WTC11 (cell line): ENCODE measurements around the gene GPR6. TPM values are rescaled to one million over a fixed set of nuclear protein-coding genes. Genes with fewer than 3 reads are reported as not detected.

Source experiments
- ATAC-seq: fragments of 200-7000 bp; cut with Tn5 transposase; 2 replicates; pipeline ENCODE4 v1.10.0; 2021; ENCODE audit warnings: mild to moderate bottlenecking, moderate library complexity
- CTCF ChIA-PET: fragments of 300-600 bp; sonication (Branson Sonifier 250); formaldehyde crosslinking; loops from one replicate; lab custom pipeline; 2021; ENCODE audit warnings: antibody characterized with exemption; lab: Charles Lee
- POLR2A ChIA-PET: fragments of 350-600 bp; sonication (Branson Sonifier 250); formaldehyde crosslinking; loops from one replicate; lab custom pipeline; 2021; ENCODE audit warnings: antibody characterized with exemption; lab: Charles Lee
- DNase-seq: peaks from one replicate; pipeline ENCODE4 v3.0.0; 2021; ENCODE audit warnings: low spot score
- H3K27ac Mint-ChIP-seq: 2 replicates; pipeline ENCODE4 v1.8.0; 2021; ENCODE audit warnings: mixed read lengths
- H3K27me3 Mint-ChIP-seq: 2 replicates; pipeline ENCODE4 v1.8.0; 2021; ENCODE audit warnings: low read depth, mild to moderate bottlenecking, moderate library complexity, mixed read lengths
- H3K36me3 Mint-ChIP-seq: 2 replicates; pipeline ENCODE4 v1.8.0; 2021; ENCODE audit warnings: mixed read lengths
- H3K4me1 Mint-ChIP-seq: 2 replicates; pipeline ENCODE4 v1.8.0; 2022; ENCODE audit warnings: mixed read lengths
- H3K4me3 Mint-ChIP-seq: 2 replicates; pipeline ENCODE4 v1.8.0; 2021; ENCODE audit warnings: mild to moderate bottlenecking, moderate library complexity, mixed read lengths
- H3K9me3 Mint-ChIP-seq: 2 replicates; pipeline ENCODE4 v1.8.0; 2021; ENCODE audit warnings: mixed read lengths
- CTCF ChIP-seq: fragments of 200-600 bp; IDR thresholded peaks from 2 replicates; pipeline ENCODE4 v1.8.0; 2022; ENCODE audit warnings: antibody characterized with exemption
- EMX1 ChIP-seq: fragments of 250-450 bp; sonication (Bioruptor Pico); IDR thresholded peaks from 2 replicates; pipeline ENCODE4 v1.8.0; 2021; ENCODE audit warnings: mild to moderate bottlenecking
- FOXK1 ChIP-seq: sonication (generic); formaldehyde crosslinking; IDR thresholded peaks from 2 replicates; pipeline ENCODE4 v1.8.0; 2022; ENCODE audit warnings: mild to moderate bottlenecking, moderate library complexity, missing genetic modification reagents
- FOXP1 ChIP-seq: sonication (generic); formaldehyde crosslinking; IDR thresholded peaks from 2 replicates; pipeline ENCODE4 v1.8.0; 2022; ENCODE audit warnings: missing genetic modification reagents, mild to moderate bottlenecking, moderate library complexity, borderline replicate concordance
- HMGXB4 ChIP-seq: sonication (generic); formaldehyde crosslinking; IDR thresholded peaks from 2 replicates; pipeline ENCODE4 v1.8.1; 2023; ENCODE audit warnings: mild to moderate bottlenecking, moderate library complexity, missing genetic modification reagents
- IRF2 ChIP-seq: sonication (generic); formaldehyde crosslinking; IDR thresholded peaks from 2 replicates; pipeline ENCODE4 v1.8.0; 2022; ENCODE audit warnings: low read depth, missing genetic modification reagents, borderline replicate concordance
- KAT7 ChIP-seq: sonication (generic); formaldehyde crosslinking; IDR thresholded peaks from 2 replicates; pipeline ENCODE4 v1.8.1; 2023; ENCODE audit warnings: missing genetic modification reagents, mild to moderate bottlenecking, borderline replicate concordance
- MAX ChIP-seq: sonication (generic); formaldehyde crosslinking; IDR thresholded peaks from 2 replicates; pipeline ENCODE4 v1.8.0; 2022; ENCODE audit warnings: mild to moderate bottlenecking, missing genetic modification reagents
- MLX ChIP-seq: sonication (generic); formaldehyde crosslinking; IDR thresholded peaks from 2 replicates; pipeline ENCODE4 v1.8.1; 2023; ENCODE audit warnings: mild to moderate bottlenecking, missing genetic modification reagents, moderate library complexity
- MYBL2 ChIP-seq: sonication (generic); formaldehyde crosslinking; IDR thresholded peaks from 2 replicates; pipeline ENCODE4 v1.8.1; 2023; ENCODE audit warnings: mild to moderate bottlenecking, moderate library complexity, missing genetic modification reagents
- PREB ChIP-seq: sonication (generic); formaldehyde crosslinking; IDR thresholded peaks from 2 replicates; pipeline ENCODE4 v1.8.1; 2022; ENCODE audit warnings: mild to moderate bottlenecking, missing genetic modification reagents, moderate library complexity, borderline replicate concordance
- PRRX2 ChIP-seq: fragments of 250-450 bp; sonication (Bioruptor Pico); IDR thresholded peaks from 2 replicates; pipeline ENCODE4 v1.8.0; 2021; ENCODE audit warnings: mild to moderate bottlenecking
- SOX15 ChIP-seq: fragments of 250-450 bp; sonication (Bioruptor Pico); IDR thresholded peaks from 2 replicates; pipeline ENCODE4 v1.9.0; 2021; ENCODE audit warnings: mild to moderate bottlenecking
- TEAD1 ChIP-seq: sonication (generic); formaldehyde crosslinking; IDR thresholded peaks from 2 replicates; pipeline ENCODE4 v1.8.0; 2022; ENCODE audit warnings: mild to moderate bottlenecking, missing genetic modification reagents
- TP53 ChIP-seq: sonication (generic); formaldehyde crosslinking; IDR thresholded peaks from 2 replicates; pipeline ENCODE4 v1.8.1; 2023; ENCODE audit warnings: mild to moderate bottlenecking, missing genetic modification reagents
- ZBTB43 ChIP-seq: sonication (generic); formaldehyde crosslinking; IDR thresholded peaks from 2 replicates; pipeline ENCODE4 v1.8.1; 2023; ENCODE audit warnings: mild to moderate bottlenecking, missing genetic modification reagents
- ZNF138 ChIP-seq: sonication (generic); formaldehyde crosslinking; conservative IDR thresholded peaks from 2 replicates; pipeline ENCODE4 v1.8.1; 2022; ENCODE audit warnings: mild to moderate bottlenecking, moderate library complexity, missing genetic modification reagents
- ZNF416 ChIP-seq: fragments of 250-450 bp; sonication (Bioruptor Pico); IDR thresholded peaks from 2 replicates; pipeline ENCODE4 v1.9.0; 2021; ENCODE audit warnings: mild to moderate bottlenecking, inconsistent platforms
- total RNA-seq: library from RNA; stranded (reverse); gene quantifications from 3 replicates; pipeline ENCODE4 v1.2.3, GENCODE V29; 2021
- TF ChIP-seq, protein P1 (sequence below): fragments of 250-450 bp; sonication (Bioruptor Pico); IDR thresholded peaks from 2 replicates; pipeline ENCODE4 v1.9.0; 2021; ENCODE audit warnings: mild to moderate bottlenecking
- TF ChIP-seq, protein P2 (sequence below): sonication (generic); formaldehyde crosslinking; IDR thresholded peaks from 2 replicates; pipeline ENCODE4 v1.8.0; 2023; ENCODE audit warnings: missing genetic modification reagents, mild to moderate bottlenecking, borderline replicate concordance
- TF ChIP-seq, protein P3 (sequence below): fragments of 250-450 bp; sonication (Bioruptor Pico); IDR thresholded peaks from 2 replicates; pipeline ENCODE4 v1.9.0; 2021; ENCODE audit warnings: moderate library complexity, mild to moderate bottlenecking, inconsistent platforms, borderline replicate concordance

The GPR6 gene
- total RNA-seq, 1 experiment from 2014 or later = 0.22 TPM

- peaks cover 13% of the 10 kb centered on the region for H3K27me3 Mint-ChIP-seq
- CTCF ChIA-PET = interaction anchor here (0.6 to 1.7 kb wide), 2 partner anchors 37 to 389 kb away, joined by 4 to 6 read pairs; no protein-coding TSS in a partner anchor
- TF ChIP-seq ZBTB43 (no peak), FOXP1 (no peak), KAT7 (CRISPR knock-in tag) (no peak), EMX1 (CRISPR knock-in tag) (no peak), ZNF138 (CRISPR knock-in tag) (no peak), CTCF (no peak), TEAD1 (CRISPR knock-in tag) (no peak), IRF2 (CRISPR knock-in tag) (no peak)
- TF ChIP-seq, protein P1, sequence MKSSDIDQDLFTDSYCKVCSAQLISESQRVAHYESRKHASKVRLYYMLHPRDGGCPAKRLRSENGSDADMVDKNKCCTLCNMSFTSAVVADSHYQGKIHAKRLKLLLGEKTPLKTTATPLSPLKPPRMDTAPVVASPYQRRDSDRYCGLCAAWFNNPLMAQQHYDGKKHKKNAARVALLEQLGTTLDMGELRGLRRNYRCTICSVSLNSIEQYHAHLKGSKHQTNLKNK (CRISPR knock-in tag) = no peak
- no peak overlapping the region for H3K27ac Mint-ChIP-seq
- H3K9me3 Mint-ChIP-seq = peaks cover 25% of the 10 kb centered on the region
- POLR2A ChIA-PET = no interaction called here
- no peaks in the 10 kb centered on the region; the same call in 1 of the 2 replicates for H3K36me3 Mint-ChIP-seq
- H3K4me3 Mint-ChIP-seq = no peak overlapping the region
- DNase-seq (no peak), ATAC-seq (no peak)
- no peaks in the 10 kb centered on the region for H3K4me1 Mint-ChIP-seq
Measured at GRCh38 chr6:110002676-110003075, 24.6 kb downstream of the GPR6 start.

DNA sequence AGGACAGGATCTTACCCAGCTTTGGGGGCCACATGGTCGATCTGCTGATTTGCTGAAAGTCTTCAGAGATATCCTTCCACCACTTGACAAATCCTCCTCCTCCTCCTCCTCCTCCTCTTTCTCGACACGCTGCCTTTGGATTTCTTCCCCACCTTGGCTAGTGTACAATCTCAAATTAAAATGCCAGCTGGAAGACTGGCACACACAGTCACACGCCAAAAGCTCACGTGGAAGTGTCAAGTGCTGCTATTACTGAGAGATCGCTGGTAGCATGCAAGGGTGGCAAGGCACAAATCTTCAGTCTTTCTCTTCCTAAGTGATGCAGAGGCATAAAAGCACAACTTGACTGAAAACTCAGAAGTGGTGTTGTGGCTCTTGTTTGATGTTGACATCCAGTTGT, 35.3 kb downstream of the GPR6 start:
- ATAC-seq = no peak
- H3K9me3 Mint-ChIP-seq = peaks cover 5% of the 10 kb centered on the region; the same call in 1 of the 2 replicates
- CTCF ChIA-PET = interaction anchor here (0.9 kb wide), 1 partner anchor 26 kb away, joined by 3 read pairs; no protein-coding TSS in a partner anchor
- POLR2A ChIA-PET = no interaction called here
- no peak overlapping the region for H3K4me3 Mint-ChIP-seq
- DNase-seq = no peak
- no peaks in the 10 kb centered on the region for H3K36me3 Mint-ChIP-seq
- no peak overlapping the region for H3K27ac Mint-ChIP-seq
- H3K4me1 Mint-ChIP-seq = peaks cover 5% of the 10 kb centered on the region; the same call in 1 of the 2 replicates
- no peaks in the 10 kb centered on the region for H3K27me3 Mint-ChIP-seq
- TF ChIP-seq TP53 = no peak
- TF ChIP-seq, protein P2, sequence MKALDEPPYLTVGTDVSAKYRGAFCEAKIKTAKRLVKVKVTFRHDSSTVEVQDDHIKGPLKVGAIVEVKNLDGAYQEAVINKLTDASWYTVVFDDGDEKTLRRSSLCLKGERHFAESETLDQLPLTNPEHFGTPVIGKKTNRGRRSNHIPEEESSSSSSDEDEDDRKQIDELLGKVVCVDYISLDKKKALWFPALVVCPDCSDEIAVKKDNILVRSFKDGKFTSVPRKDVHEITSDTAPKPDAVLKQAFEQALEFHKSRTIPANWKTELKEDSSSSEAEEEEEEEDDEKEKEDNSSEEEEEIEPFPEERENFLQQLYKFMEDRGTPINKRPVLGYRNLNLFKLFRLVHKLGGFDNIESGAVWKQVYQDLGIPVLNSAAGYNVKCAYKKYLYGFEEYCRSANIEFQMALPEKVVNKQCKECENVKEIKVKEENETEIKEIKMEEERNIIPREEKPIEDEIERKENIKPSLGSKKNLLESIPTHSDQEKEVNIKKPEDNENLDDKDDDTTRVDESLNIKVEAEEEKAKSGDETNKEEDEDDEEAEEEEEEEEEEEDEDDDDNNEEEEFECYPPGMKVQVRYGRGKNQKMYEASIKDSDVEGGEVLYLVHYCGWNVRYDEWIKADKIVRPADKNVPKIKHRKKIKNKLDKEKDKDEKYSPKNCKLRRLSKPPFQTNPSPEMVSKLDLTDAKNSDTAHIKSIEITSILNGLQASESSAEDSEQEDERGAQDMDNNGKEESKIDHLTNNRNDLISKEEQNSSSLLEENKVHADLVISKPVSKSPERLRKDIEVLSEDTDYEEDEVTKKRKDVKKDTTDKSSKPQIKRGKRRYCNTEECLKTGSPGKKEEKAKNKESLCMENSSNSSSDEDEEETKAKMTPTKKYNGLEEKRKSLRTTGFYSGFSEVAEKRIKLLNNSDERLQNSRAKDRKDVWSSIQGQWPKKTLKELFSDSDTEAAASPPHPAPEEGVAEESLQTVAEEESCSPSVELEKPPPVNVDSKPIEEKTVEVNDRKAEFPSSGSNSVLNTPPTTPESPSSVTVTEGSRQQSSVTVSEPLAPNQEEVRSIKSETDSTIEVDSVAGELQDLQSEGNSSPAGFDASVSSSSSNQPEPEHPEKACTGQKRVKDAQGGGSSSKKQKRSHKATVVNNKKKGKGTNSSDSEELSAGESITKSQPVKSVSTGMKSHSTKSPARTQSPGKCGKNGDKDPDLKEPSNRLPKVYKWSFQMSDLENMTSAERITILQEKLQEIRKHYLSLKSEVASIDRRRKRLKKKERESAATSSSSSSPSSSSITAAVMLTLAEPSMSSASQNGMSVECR = no peak
- TF ChIP-seq EMX1 (CRISPR knock-in tag) = no peak
- TF ChIP-seq SOX15 (CRISPR knock-in tag) = no peak
- no peak for TF ChIP-seq PRRX2 (CRISPR knock-in tag)
- no peak for TF ChIP-seq PREB (CRISPR knock-in tag)
- no peak for TF ChIP-seq MAX (CRISPR knock-in tag)
- no peak for TF ChIP-seq MYBL2 (CRISPR knock-in tag)
- TF ChIP-seq, protein P3, sequence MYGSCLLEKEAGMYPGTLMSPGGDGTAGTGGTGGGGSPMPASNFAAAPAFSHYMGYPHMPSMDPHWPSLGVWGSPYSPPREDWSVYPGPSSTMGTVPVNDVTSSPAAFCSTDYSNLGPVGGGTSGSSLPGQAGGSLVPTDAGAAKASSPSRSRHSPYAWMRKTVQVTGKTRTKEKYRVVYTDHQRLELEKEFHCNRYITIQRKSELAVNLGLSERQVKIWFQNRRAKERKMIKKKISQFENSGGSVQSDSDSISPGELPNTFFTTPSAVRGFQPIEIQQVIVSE (CRISPR knock-in tag) = no peak
- no peak for TF ChIP-seq ZNF416 (CRISPR knock-in tag)
- TF ChIP-seq FOXK1 = no peak
- TF ChIP-seq HMGXB4 (CRISPR knock-in tag) = no peak
- TF ChIP-seq MLX (CRISPR knock-in tag) = no peak
- TF ChIP-seq IRF2 (CRISPR knock-in tag) = no peak
- no peak for TF ChIP-seq TEAD1 (CRISPR knock-in tag)
- TF ChIP-seq KAT7 (CRISPR knock-in tag) = no peak
